GM23338 (cell line): ENCODE results near the gene CDH23.

ENCODE experiments used
- CREB1 ChIP-seq: fragments of 250-450 bp; sonication (Bioruptor Pico); IDR thresholded peaks from 2 replicates; pipeline ENCODE4 v1.5.0; 2020; ENCODE audit warnings: low read depth, mild to moderate bottlenecking, moderate library complexity
- EZH2 ChIP-seq: fragments of 200-600 bp; sonication (generic); IDR thresholded peaks from one replicate; pipeline ENCODE4 v1.8.0; 2017; ENCODE audit warnings: antibody characterized with exemption, mild to moderate bottlenecking, low read depth; ENCODE audit not compliant: unreplicated experiment
- JUNB ChIP-seq: IDR thresholded peaks from one replicate; pipeline ENCODE4 v1.6.1; 2016; ENCODE audit warnings: antibody characterized with exemption; ENCODE audit not compliant: unreplicated experiment
- POLR2AphosphoS5 ChIP-seq: IDR thresholded peaks from 2 replicates; pipeline ENCODE4 v1.6.1; 2016; ENCODE audit warnings: antibody characterized with exemption, low read depth
- STAT1 ChIP-seq: IDR thresholded peaks from one replicate; pipeline ENCODE4 v1.6.1; 2016; ENCODE audit warnings: antibody characterized with exemption; ENCODE audit not compliant: unreplicated experiment
- ZNF331 ChIP-seq: fragments of 250-450 bp; sonication (Bioruptor Pico); IDR thresholded peaks from 2 replicates; pipeline ENCODE4 v1.5.0; 2020; ENCODE audit warnings: low read depth, mild to moderate bottlenecking, moderate library complexity
- TF ChIP-seq, protein P1 (sequence below), 2 experiments: fragments of 200-600 bp in 1 of 2; sonication (generic) in 1 of 2; conservative IDR thresholded peaks; 2 replicates each; pipeline versions ENCODE4 v1.5.1 to v1.6.1; 2016 to 2017; ENCODE audit warnings: antibody characterized with exemption in 2 of 2, low read depth in 2 of 2, mild to moderate bottlenecking in 2 of 2, moderate library complexity in 1 of 2

- TF ChIP-seq, protein P1, sequence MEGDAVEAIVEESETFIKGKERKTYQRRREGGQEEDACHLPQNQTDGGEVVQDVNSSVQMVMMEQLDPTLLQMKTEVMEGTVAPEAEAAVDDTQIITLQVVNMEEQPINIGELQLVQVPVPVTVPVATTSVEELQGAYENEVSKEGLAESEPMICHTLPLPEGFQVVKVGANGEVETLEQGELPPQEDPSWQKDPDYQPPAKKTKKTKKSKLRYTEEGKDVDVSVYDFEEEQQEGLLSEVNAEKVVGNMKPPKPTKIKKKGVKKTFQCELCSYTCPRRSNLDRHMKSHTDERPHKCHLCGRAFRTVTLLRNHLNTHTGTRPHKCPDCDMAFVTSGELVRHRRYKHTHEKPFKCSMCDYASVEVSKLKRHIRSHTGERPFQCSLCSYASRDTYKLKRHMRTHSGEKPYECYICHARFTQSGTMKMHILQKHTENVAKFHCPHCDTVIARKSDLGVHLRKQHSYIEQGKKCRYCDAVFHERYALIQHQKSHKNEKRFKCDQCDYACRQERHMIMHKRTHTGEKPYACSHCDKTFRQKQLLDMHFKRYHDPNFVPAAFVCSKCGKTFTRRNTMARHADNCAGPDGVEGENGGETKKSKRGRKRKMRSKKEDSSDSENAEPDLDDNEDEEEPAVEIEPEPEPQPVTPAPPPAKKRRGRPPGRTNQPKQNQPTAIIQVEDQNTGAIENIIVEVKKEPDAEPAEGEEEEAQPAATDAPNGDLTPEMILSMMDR (conservative IDR thresholded peaks at IDR 0.05; ENCODE audit: low read depth in 2 of 2) = no peak
- TF ChIP-seq POLR2AphosphoS5 = no peak
- TF ChIP-seq EZH2 = no peak
- no peak for TF ChIP-seq JUNB
- no peak for TF ChIP-seq STAT1
- TF ChIP-seq ZNF331 (CRISPR knock-in tag) = no peak
- TF ChIP-seq CREB1 (CRISPR knock-in tag) = no peak
Measured at GRCh38 chr10:71819985-71820384, 423.3 kb downstream of the CDH23 start.
